ENCODE measurements around the gene FAM131C. TPM values are rescaled to one million over a fixed set of nuclear protein-coding genes. Genes with fewer than 3 reads are reported as not detected.

Gene FAM131C
- polyA plus RNA-seq, 3 donors from 2014 or later = not detected

DNA sequence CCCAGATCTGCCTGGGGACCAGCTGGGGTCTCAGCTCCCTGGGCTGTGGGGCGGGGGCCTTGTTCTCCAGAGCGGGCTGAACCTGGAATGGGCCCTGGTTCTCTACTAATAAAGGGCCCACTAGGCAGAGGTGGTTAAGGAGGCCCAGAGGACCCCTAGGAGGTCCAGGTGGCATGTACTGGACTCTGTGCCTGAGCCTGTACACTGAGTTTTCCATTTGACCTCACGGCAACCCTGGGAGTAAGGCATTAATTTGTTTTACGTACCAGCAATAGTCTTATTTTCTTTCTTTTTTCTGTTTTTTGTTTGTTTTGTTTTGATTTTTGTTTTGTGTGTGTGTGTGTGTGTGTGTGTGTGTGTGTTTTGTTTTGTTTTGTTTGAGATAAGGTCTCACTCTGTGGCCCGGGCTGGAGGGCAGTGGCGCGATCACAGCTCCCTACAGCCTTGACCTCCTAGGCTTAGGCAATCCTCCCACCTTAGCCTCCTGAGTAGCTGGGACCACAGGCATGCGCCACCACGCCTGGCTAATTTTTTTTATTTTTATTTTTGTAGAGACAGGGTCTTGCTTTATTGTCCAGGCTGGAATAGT lies 19.6 kb upstream of the FAM131C start:
- Mint-ChIP-seq H3K27ac (no peak overlapping the region), H3K9me3 (no peaks in the 10 kb centered on the region), H3K36me3 (no peaks in the 10 kb centered on the region), H3K27me3 (ENCODE audit: low read depth in 3 of 3) (peaks cover 5 to 19% (median 17%) of the 10 kb centered on the region in 3 donors), H3K4me1 (peaks cover 0 to 3% of the 10 kb centered on the region in 2 donors), H3K4me3 (no peak overlapping the region)
- DNase-seq = no peak

DNA sequence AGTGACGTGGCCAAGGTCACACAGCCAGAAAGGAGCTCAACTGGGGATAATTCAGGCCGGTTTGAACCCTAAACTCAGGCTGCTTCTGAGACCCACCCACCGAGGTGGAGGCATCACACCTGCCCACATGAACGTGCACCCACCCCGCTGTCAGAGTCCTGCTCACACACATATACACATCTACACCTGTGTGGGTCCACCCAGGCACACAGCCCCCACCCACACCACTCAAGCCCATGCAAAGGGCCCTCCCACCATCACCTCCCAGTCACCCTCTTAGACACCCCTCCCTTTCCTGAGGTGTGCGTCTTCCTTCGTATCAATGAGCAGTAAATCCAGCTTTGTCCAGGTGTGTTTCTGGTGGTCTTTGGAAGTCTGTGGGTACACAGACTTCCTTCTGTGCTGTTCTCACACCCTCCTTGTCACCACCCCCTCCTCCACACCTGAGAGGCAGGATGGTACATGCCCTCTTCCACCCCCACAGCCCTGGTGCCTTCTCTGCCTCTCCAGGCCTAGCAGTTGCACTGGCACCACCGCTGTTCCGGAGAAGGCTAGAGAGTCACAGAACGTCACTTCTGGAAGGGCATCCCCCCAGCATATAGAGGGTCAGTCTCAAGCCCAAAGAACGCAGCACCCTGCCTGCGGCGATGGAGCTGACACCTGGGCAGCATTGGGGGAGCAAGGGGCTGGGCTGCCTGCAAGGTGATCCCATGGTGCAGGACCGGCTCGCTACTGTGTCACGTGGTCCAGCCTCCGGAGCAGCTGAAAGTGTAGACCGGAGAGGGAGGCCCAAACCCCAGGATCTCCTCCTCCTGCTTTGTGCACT lies 18.9 kb upstream of the FAM131C start:
- Mint-ChIP-seq H3K4me1 (peaks cover 0 to 3% of the 10 kb centered on the region in 2 donors), H3K27me3 (ENCODE audit: low read depth in 3 of 3) (peaks cover 7 to 19% (median 17%) of the 10 kb centered on the region in 3 donors), H3K27ac (no peak overlapping the region), H3K9me3 (no peaks in the 10 kb centered on the region), H3K4me3 (no peak overlapping the region), H3K36me3 (no peaks in the 10 kb centered on the region)
- DNase-seq = no peak

DNA sequence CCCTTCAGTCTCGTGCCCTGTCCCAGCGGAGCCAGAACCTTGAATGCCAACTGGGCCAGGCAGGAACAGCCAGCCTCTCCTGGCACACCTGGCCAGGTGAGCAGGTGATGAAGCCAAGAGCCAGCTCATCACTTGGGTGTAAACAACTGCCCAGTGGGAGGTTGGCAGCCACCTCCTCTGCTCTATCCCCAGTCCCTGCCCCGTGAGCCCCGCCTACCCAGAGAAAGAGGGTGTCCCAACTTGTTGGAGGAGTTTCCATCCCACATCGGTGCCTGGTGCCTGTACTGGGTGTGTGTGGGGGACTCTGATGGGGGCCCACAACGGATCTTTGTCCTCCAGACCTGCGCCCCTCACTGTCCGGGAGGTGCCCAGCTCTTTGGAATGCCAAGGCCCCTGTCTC lies 17.8 kb upstream of the FAM131C start:
- Mint-ChIP-seq H3K27ac (no peak overlapping the region), H3K27me3 (ENCODE audit: low read depth in 3 of 3) (peaks cover 7 to 13% (median 10%) of the 10 kb centered on the region in 3 donors), H3K4me1 (peaks cover 0 to 3% of the 10 kb centered on the region in 2 donors), H3K9me3 (no peaks in the 10 kb centered on the region), H3K36me3 (no peaks in the 10 kb centered on the region), H3K4me3 (no peak overlapping the region)
- no peak for DNase-seq

- H3K36me3 Mint-ChIP-seq = no peaks in the 10 kb centered on the region
- no peaks in the 10 kb centered on the region for H3K9me3 Mint-ChIP-seq
- peaks cover 7 to 13% (median 9%) of the 10 kb centered on the region in 3 donors for H3K27me3 Mint-ChIP-seq (ENCODE audit: low read depth in 3 of 3)
- no peak overlapping the region for H3K4me3 Mint-ChIP-seq
- H3K27ac Mint-ChIP-seq = no peak overlapping the region
- no peak for DNase-seq
- H3K4me1 Mint-ChIP-seq = peaks cover 0 to 3% of the 10 kb centered on the region in 2 donors
Measured at GRCh38 chr1:16090076-16090826, 16.8 kb upstream of the FAM131C start.

DNA sequence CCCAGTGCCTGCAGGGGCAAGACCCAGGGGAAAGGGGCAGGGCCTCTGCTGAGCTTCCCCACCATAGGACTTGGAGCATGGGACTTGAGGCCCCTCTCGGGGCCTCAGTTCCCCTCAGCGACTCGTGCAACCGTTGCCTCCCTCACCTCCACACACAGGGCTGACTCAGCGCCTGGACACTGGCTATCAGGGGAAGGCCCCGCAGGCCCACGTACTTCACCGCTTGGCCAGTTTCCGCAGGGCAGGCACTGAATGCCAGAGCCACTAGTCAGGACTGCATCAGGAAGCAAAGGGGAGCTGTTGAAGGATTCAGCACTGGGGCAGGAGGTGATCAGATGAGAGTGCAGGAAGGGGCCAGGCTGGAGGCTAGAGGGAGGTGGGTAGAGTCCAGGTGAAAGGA lies 15.5 kb upstream of the FAM131C start:
- no peaks in the 10 kb centered on the region for H3K36me3 Mint-ChIP-seq
- no peaks in the 10 kb centered on the region for H3K9me3 Mint-ChIP-seq
- H3K4me1 Mint-ChIP-seq = no peaks in the 10 kb centered on the region
- no peak for DNase-seq
- no peak overlapping the region for H3K4me3 Mint-ChIP-seq
- H3K27ac Mint-ChIP-seq = peak overlapping the region in 1 of 6 donors; percentile 27
- peaks cover 7 to 9% (median 8%) of the 10 kb centered on the region in 3 donors for H3K27me3 Mint-ChIP-seq (ENCODE audit: low read depth in 3 of 3)

DNA sequence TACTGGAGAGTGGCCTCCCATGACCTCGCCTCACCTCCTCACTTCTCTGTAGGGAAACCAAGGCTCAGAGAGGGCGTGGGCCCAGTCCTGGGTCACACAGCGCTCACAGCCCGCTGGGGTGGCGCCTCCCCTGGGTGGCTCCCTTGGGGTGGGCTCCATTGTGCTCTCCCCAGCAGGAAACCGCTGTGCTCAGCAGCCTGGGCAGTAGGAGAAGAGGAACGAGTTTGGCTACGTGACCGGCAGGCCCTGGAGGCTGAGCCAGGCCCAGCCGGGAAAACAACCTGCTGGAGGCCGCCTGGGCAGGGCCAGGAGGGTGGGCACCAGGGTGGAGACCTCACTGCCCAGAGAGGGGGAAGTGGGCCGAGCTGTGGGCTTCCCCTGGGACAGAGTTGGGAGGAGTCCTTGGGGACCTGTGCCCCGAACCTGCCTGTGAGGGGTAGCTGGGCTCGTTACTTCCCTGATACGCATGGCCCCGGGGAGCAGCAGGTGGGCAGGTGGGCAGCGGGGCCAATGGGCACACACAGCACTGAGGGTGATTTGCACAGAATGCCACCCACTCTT lies 15.0 kb upstream of the FAM131C start:
- Mint-ChIP-seq H3K4me3 (no peak overlapping the region), H3K27ac (no peak overlapping the region), H3K36me3 (no peaks in the 10 kb centered on the region), H3K9me3 (no peaks in the 10 kb centered on the region), H3K27me3 (ENCODE audit: low read depth in 3 of 3) (peaks cover 7 to 9% (median 8%) of the 10 kb centered on the region in 3 donors), H3K4me1 (no peaks in the 10 kb centered on the region)
- DNase-seq = no peak

- no peak overlapping the region for H3K27ac Mint-ChIP-seq
- no peaks in the 10 kb centered on the region for H3K9me3 Mint-ChIP-seq
- DNase-seq = no peak
- peaks cover 6 to 9% (median 7%) of the 10 kb centered on the region in 3 donors for H3K27me3 Mint-ChIP-seq (ENCODE audit: low read depth in 3 of 3)
- no peaks in the 10 kb centered on the region for H3K36me3 Mint-ChIP-seq
- H3K4me1 Mint-ChIP-seq = no peaks in the 10 kb centered on the region
- H3K4me3 Mint-ChIP-seq = no peak overlapping the region
Measured at GRCh38 chr1:16087733-16088132, 14.3 kb upstream of the FAM131C start.

DNA sequence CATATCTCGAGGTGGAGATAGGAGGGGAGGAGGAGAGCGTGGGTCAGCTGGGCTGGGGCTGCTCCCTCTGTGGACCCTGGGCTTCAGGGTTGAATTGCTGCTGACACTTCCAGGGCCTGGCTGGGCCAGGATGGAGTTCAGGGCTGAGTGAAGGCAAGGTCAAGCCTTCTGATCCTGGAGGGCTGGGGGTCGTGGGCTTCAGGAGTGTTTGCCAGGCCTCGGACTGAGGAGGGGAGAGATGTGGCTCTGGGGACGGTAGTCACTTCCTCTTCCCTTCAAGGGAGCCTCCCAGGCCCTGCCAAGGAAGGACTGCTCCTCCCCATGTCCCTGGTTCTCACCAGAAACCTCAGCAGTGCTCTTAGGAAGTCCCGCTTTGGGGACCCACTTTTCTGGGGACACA lies 12.1 kb upstream of the FAM131C start:
- Mint-ChIP-seq H3K36me3 (no peaks in the 10 kb centered on the region), H3K27ac (no peak overlapping the region), H3K4me3 (no peak overlapping the region), H3K9me3 (no peaks in the 10 kb centered on the region), H3K27me3 (ENCODE audit: low read depth in 3 of 3) (peaks cover 2 to 9% (median 7%) of the 10 kb centered on the region in 3 donors), H3K4me1 (peaks cover 0 to 1% of the 10 kb centered on the region in 2 donors)
- DNase-seq = no peak

DNA sequence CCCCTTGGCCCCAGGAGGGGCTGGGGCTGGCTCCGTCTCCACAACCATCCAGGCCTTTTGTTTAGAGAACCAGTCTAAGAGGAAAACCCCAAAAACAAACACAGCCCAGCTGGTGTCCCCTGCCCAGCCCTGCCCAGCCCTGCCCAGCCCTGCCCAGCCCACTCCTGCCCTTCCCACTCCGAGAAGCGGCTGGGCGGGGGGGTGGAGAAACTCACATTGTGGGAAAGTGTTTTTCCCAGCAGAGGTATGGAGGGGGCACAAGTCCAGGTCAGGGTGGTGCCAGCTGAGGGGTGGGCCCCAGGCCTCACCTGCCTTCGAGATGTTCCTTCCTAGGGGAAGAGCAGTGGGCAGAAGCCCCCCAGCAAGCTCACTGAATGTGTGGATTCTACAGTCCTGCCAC lies 10.0 kb upstream of the FAM131C start:
- no peaks in the 10 kb centered on the region for H3K36me3 Mint-ChIP-seq
- no peak for DNase-seq
- no peak overlapping the region for H3K27ac Mint-ChIP-seq
- H3K4me3 Mint-ChIP-seq = no peak overlapping the region
- H3K27me3 Mint-ChIP-seq (ENCODE audit: low read depth in 3 of 3) = peaks cover 0 to 10% (median 5%) of the 10 kb centered on the region in 3 donors
- peaks cover 10 to 12% of the 10 kb centered on the region in 2 donors for H3K4me1 Mint-ChIP-seq
- no peaks in the 10 kb centered on the region for H3K9me3 Mint-ChIP-seq

DNA sequence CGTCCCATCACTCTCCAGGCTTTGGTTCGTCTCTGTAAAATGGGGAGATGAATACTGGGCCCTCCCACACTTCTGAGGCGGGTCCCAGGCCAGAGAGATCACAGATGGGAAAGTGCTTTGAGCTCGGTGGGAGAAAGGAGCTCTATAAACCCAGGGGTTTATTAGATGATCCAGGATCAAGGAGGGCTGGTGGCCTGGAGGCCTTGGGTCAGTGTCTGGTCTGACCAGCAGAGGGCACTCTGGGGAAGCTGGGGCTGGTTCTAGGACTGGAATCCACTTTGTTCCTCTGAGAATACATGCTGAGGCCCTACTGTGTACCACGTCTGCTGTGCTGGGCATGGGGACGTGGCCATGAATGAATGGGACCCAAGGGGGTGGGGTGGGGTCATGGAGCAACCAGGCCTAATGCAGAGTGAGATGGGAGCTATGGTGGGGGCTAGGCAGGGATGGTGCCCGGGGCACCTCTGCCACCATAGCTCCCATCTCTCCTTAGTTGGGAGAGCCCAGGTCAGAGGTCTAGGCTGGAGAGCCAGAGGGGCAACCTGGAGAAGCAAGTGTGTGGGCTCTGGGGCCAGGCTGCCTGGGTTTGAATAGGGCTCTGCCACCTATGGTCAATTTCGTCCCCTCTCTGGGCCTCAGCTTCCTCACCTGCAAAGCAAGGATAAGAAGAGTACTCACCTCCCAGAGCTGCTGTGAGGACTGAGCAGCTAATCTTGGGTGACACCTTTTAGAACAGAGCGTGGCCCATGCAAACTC lies 9.0 kb upstream of the FAM131C start:
- Mint-ChIP-seq H3K4me3 (no peak overlapping the region), H3K27ac (no peak overlapping the region), H3K27me3 (ENCODE audit: low read depth in 3 of 3) (peaks cover under 1 to 7% (median 6%) of the 10 kb centered on the region in 3 donors), H3K36me3 (no peaks in the 10 kb centered on the region), H3K9me3 (no peaks in the 10 kb centered on the region), H3K4me1 (peaks cover 10 to 14% of the 10 kb centered on the region in 2 donors)
- peak; percentile 58 to 66 (median 62) for DNase-seq

GRCh38 chr1:16081636-16082035 lies 8.2 kb upstream of the FAM131C start:
- Mint-ChIP-seq H3K27ac (no peak overlapping the region), H3K4me1 (peaks cover 10 to 14% of the 10 kb centered on the region in 2 donors), H3K4me3 (no peak overlapping the region), H3K36me3 (no peaks in the 10 kb centered on the region), H3K9me3 (no peaks in the 10 kb centered on the region), H3K27me3 (ENCODE audit: low read depth in 3 of 3) (peaks cover 4 to 7% (median 6%) of the 10 kb centered on the region in 3 donors)
- DNase-seq = no peak

DNA sequence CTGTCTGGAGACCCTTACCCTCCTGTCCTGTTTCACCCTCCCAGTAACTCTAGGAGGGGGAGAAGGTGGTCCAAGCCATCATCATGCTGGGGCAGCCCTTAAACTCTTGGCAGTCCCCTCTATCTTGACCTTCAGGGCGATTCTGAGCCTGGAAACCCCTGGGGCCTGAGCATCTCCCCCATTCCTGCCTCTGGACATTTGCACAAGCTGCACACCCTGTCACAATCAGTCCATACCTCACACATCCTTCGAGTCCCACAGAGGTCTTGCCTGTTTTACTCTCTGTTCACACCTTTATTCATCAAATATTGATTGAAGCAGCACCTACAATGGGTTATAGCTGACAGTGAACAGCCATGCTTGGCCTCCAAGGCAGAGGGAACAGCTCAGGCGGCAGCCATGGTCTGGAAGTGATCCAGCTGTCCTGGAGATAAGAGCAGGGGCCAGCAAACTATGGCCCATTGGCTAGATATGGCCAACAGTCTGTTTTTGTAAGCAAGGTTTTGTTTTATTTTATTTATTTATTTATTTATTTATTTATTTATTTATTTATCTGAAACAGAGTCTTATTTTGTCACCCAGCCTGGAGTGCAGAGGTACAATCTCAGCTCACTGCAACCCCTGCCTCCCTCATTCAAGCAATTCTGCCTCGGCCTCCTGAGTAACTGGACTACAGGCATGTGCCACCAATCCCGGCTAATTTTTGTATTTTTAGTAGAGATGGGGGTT lies 7.1 kb upstream of the FAM131C start:
- H3K27ac Mint-ChIP-seq = no peak overlapping the region

More for the DNA sequence above, 7.1 kb upstream of the FAM131C start:
- H3K9me3 Mint-ChIP-seq = no peaks in the 10 kb centered on the region
- H3K27me3 Mint-ChIP-seq (ENCODE audit: low read depth in 3 of 3) = peaks cover 4 to 9% (median 6%) of the 10 kb centered on the region in 3 donors
- DNase-seq = no peak
- no peaks in the 10 kb centered on the region for H3K36me3 Mint-ChIP-seq
- H3K4me1 Mint-ChIP-seq = peaks cover 10 to 14% of the 10 kb centered on the region in 2 donors
- H3K4me3 Mint-ChIP-seq = peak overlapping the region in 2 of 5 donors; percentile 2 to 38

Measured in immature natural killer cell (primary cell).